ENCODE measurements around the gene PMM2.
A peak's percentile ranks its signal among the peaks of the same experiment; 100 is the strongest.
"Not testable (repeated sequence)": the region's sequence is repeated elsewhere in the genome, so short reads cannot be mapped to it uniquely, and the experiment has no call there.

PMM2 gene

GRCh38 chr16:8868416-8869211 is 71.0 kb downstream of the PMM2 start, which contains the start of gene CARHSP1:
Gene CARHSP1, minus strand, starts transcription at chr16:8869006. Its CDS starts 9,678 bp downstream, at chr16:8859328.
- DNase-seq (ENCODE audit: low read depth), result peak; percentile 83
- no peak for TF ChIP-seq CTCF (conservative IDR thresholded peaks at IDR 0.05; ENCODE audit: low read length)
- H3K4me3 ChIP-seq (ENCODE audit: low read length), result peak within 1 kb of the TSS; percentile 87

GRCh38 chr16:8869212-8869987 is 71.8 kb downstream of the PMM2 start:
- TF ChIP-seq CTCF (conservative IDR thresholded peaks at IDR 0.05; ENCODE audit: low read length), result no peak
- no peak for DNase-seq (ENCODE audit: low read depth)
- H3K4me3 ChIP-seq (ENCODE audit: low read length), result peak overlapping the region; percentile 58

GRCh38 chr16:8869988-8870241 is 72.3 kb downstream of the PMM2 start:
- H3K4me3 ChIP-seq (ENCODE audit: low read length); DNase-seq (ENCODE audit: low read depth): not testable (repeated sequence)

- TF ChIP-seq CTCF (conservative IDR thresholded peaks at IDR 0.05; ENCODE audit: low read length), result no peak
- DNase-seq (ENCODE audit: low read depth), result no peak
Observed at GRCh38 chr16:8872071-8872470, 74.4 kb downstream of the PMM2 start.

GRCh38 chr16:8872967-8873865 is 75.6 kb downstream of the PMM2 start:
- 0 out of 2 replicates have a peak, but pooled peaks have one; percentile 17 for TF ChIP-seq CTCF (conservative IDR thresholded peaks at IDR 0.05; ENCODE audit: low read length)
- H3K4me3 ChIP-seq (ENCODE audit: low read length), result no peak overlapping the region
- no peak for DNase-seq (ENCODE audit: low read depth)

More at GRCh38 chr16:8872071-8872470, 74.4 kb downstream of the PMM2 start:
- no peak overlapping the region for H3K4me3 ChIP-seq (ENCODE audit: low read length)

GRCh38 chr16:8873866-8874195 is 76.2 kb downstream of the PMM2 start:
- H3K4me3 ChIP-seq (ENCODE audit: low read length); DNase-seq (ENCODE audit: low read depth): not testable (repeated sequence)

GRCh38 chr16:8874388-8874787 is 76.7 kb downstream of the PMM2 start:
- H3K4me3 ChIP-seq (ENCODE audit: low read length), result no peak overlapping the region
- no peak for TF ChIP-seq CTCF (conservative IDR thresholded peaks at IDR 0.05; ENCODE audit: low read length)
- peak; percentile 87 for DNase-seq (ENCODE audit: low read depth)

- DNase-seq (ENCODE audit: low read depth); H3K4me3 ChIP-seq (ENCODE audit: low read length): not testable (repeated sequence)
Observed at GRCh38 chr16:8875317-8875716, 77.7 kb downstream of the PMM2 start.

Data from AG10803 (cell line).